H1 (cell line): ENCODE measurements around the gene CRYGD. TPM values are rescaled to one million over a fixed set of nuclear protein-coding genes. Genes with fewer than 3 reads are reported as not detected.
"Not testable (repeated sequence)": the region's sequence is repeated elsewhere in the genome, so short reads cannot be mapped to it uniquely, and the experiment has no call there.

ENCODE experiments used
- CTCF ChIA-PET: fragments of 300-600 bp; sonication (Branson Sonifier 250); formaldehyde crosslinking; loops from one replicate; lab custom pipeline; 2021; ENCODE audit not compliant: partially characterized antibody; lab: Charles Lee
- POLR2A ChIA-PET: fragments of 300-600 bp; sonication (Branson Sonifier 250); formaldehyde crosslinking; loops from one replicate; lab custom pipeline; 2021; ENCODE audit warnings: inconsistent platforms; ENCODE audit not compliant: partially characterized antibody; lab: Charles Lee
- DNase-seq, 2 experiments: peaks; one replicate each; pipeline versions ENCODE4 v3.0.0 to v3.0.0-alpha.2; 2010 to 2022; ENCODE audit warnings: low spot score in 2 of 2, low read depth in 1 of 2, mixed read lengths in 1 of 2
- FAIRE-seq: peaks from 2 replicates; lab custom pipeline; 2011; peaks lifted over from hg19 to GRCh38; lab: Jason Lieb, UNC
- H2AFZ ChIP-seq: 2 replicates; pipeline ENCODE4 v1.8.1; 2012; ENCODE audit warnings: low read length, inconsistent platforms
- H2AK5ac ChIP-seq: 2 replicates; pipeline ENCODE4 v1.6.1; 2013; ENCODE audit warnings: low read depth, low read length
- H2BK120ac ChIP-seq: replicated peaks from 2 replicates; pipeline ENCODE3; 2013; ENCODE audit warnings: low read depth, low read length, inconsistent platforms
- H2BK12ac ChIP-seq: 2 replicates; pipeline ENCODE4 v1.6.1; 2013; ENCODE audit warnings: low read depth, low read length
- H2BK15ac ChIP-seq: 2 replicates; pipeline ENCODE4 v1.6.1; 2013; ENCODE audit warnings: low read length
- H2BK20ac ChIP-seq: 2 replicates; pipeline ENCODE4 v1.6.1; 2013; ENCODE audit warnings: low read length
- H2BK5ac ChIP-seq: 2 replicates; pipeline ENCODE4 v1.6.1; 2013; ENCODE audit warnings: low read depth, low read length
- H3K14ac ChIP-seq: 2 replicates; pipeline ENCODE4 v1.6.1; 2013; ENCODE audit warnings: inconsistent platforms; ENCODE audit not compliant: insufficient read length
- H3K18ac ChIP-seq: 2 replicates; pipeline ENCODE4 v1.6.1; 2013; ENCODE audit warnings: low read length; ENCODE audit errors: extremely low read depth
- H3K23ac ChIP-seq: 2 replicates; pipeline ENCODE4 v1.6.1; 2013; ENCODE audit warnings: inconsistent platforms; ENCODE audit not compliant: insufficient read length
- H3K23me2 ChIP-seq: 2 replicates; pipeline ENCODE4 v1.6.1; 2013; ENCODE audit warnings: low read depth, low read length
- H3K27ac ChIP-seq: 2 replicates; pipeline ENCODE4 v1.6.1; 2011; ENCODE audit warnings: low read depth, low read length, inconsistent platforms
- H3K27me3 ChIP-seq, 4 experiments: replicated peaks in 1 of 4; 1 replicate in 1 of 4; 2 replicates in 3 of 4; pipeline versions ENCODE4 v1.6.1 to v1.8.1; 2011 to 2013; ENCODE audit warnings: low read length in 3 of 4, mild to moderate bottlenecking in 3 of 4, inconsistent platforms in 2 of 4, mixed read lengths in 2 of 4, moderate library complexity in 1 of 4; ENCODE audit not compliant: control insufficient read depth in 3 of 4, insufficient read depth in 3 of 4; ENCODE audit errors: extremely low read depth in 1 of 4
- H3K36me3 ChIP-seq, 4 experiments: 2 replicates each; pipeline versions ENCODE4 v1.6.1 to v1.8.1; 2011 to 2013; ENCODE audit warnings: mild to moderate bottlenecking in 4 of 4, low read length in 3 of 4, moderate library complexity in 2 of 4, control low read depth in 1 of 4, inconsistent platforms in 1 of 4; ENCODE audit not compliant: insufficient read depth in 4 of 4, control insufficient read depth in 2 of 4
- H3K4ac ChIP-seq: replicated peaks from 2 replicates; pipeline ENCODE3; 2013; ENCODE audit warnings: low read length, low read depth, mixed read lengths, inconsistent platforms; ENCODE audit not compliant: insufficient read length
- H3K4me1 ChIP-seq, 4 experiments: replicated peaks in 1 of 4; 1 replicate in 1 of 4; 2 replicates in 3 of 4; pipeline versions ENCODE4 v1.6.1 to v1.8.1; 2011 to 2013; ENCODE audit warnings: low read length in 3 of 4, inconsistent platforms in 2 of 4, mixed read lengths in 1 of 4; ENCODE audit not compliant: insufficient read depth in 4 of 4, control insufficient read depth in 3 of 4
- H3K4me2 ChIP-seq, 2 experiments: 2 replicates each; pipeline versions ENCODE4 v1.6.1 to v1.8.1; 2011 to 2013; ENCODE audit warnings: low read depth in 2 of 2, low read length in 2 of 2, control low read depth in 1 of 2, inconsistent platforms in 1 of 2, mild to moderate bottlenecking in 1 of 2; ENCODE audit not compliant: insufficient read depth in 1 of 2
- H3K4me3 ChIP-seq, 4 experiments: fragments of 200-600, 300-600 bp in 1 of 4; sonication (generic), shearing (Covaris generic), sonication (Bioruptor Twin) in 1 of 4; 2 replicates each; pipeline versions ENCODE4 v1.5.1 to v1.8.1; 2011 to 2016; ENCODE audit warnings: low read length in 4 of 4, low read depth in 3 of 4, control low read depth in 2 of 4, inconsistent platforms in 2 of 4, mild to moderate bottlenecking in 2 of 4, mixed read lengths in 1 of 4, moderate library complexity in 1 of 4; ENCODE audit not compliant: insufficient read depth in 2 of 4; ENCODE audit errors: extremely low read depth in 1 of 4
- H3K56ac ChIP-seq: replicated peaks from 2 replicates; pipeline ENCODE3; 2013; ENCODE audit warnings: low read depth, mild to moderate bottlenecking, mixed read lengths, low read length, inconsistent platforms; ENCODE audit not compliant: insufficient read length
- H3K79me1 ChIP-seq: 2 replicates; pipeline ENCODE4 v1.6.1; 2013; ENCODE audit warnings: low read depth, low read length, control low read depth
- H3K79me2 ChIP-seq, 2 experiments: 2 replicates each; pipeline versions ENCODE4 v1.6.1 to v1.8.1; 2012 to 2013; ENCODE audit warnings: low read length in 2 of 2, mild to moderate bottlenecking in 2 of 2, inconsistent platforms in 1 of 2; ENCODE audit not compliant: insufficient read depth in 2 of 2, control insufficient read depth in 1 of 2
- H3K9ac ChIP-seq, 4 experiments: replicated peaks in 1 of 4; 1 replicate in 1 of 4; 2 replicates in 3 of 4; pipeline versions ENCODE4 v1.6.1 to v1.8.1; 2011 to 2013; ENCODE audit warnings: low read depth in 3 of 4, low read length in 3 of 4, control low read depth in 2 of 4, mild to moderate bottlenecking in 2 of 4, moderate library complexity in 2 of 4, inconsistent platforms in 1 of 4; ENCODE audit errors: extremely low read depth in 1 of 4
- H3K9me3 ChIP-seq, 2 experiments: 2 replicates each; pipeline versions ENCODE4 v1.6.1 to v1.8.1; 2012 to 2013; ENCODE audit warnings: mild to moderate bottlenecking in 2 of 2, moderate library complexity in 2 of 2, control low read depth in 1 of 2, inconsistent platforms in 1 of 2, low read depth in 1 of 2, low read length in 1 of 2, mixed read lengths in 1 of 2; ENCODE audit not compliant: insufficient read depth in 2 of 2
- H4K20me1 ChIP-seq, 2 experiments: replicated peaks in 1 of 2; 2 replicates each; pipeline versions ENCODE3 to v1.8.1; 2011 to 2013; ENCODE audit warnings: inconsistent platforms in 2 of 2, low read length in 2 of 2, mild to moderate bottlenecking in 1 of 2; ENCODE audit not compliant: insufficient read depth in 2 of 2, control insufficient read depth in 1 of 2
- H4K5ac ChIP-seq: 2 replicates; pipeline ENCODE4 v1.6.1; 2013; ENCODE audit warnings: low read length, low read depth, mixed read lengths, inconsistent platforms; ENCODE audit not compliant: insufficient read length
- H4K8ac ChIP-seq: 2 replicates; pipeline ENCODE4 v1.8.0; 2013; ENCODE audit warnings: mild to moderate bottlenecking, moderate library complexity, low read length, inconsistent platforms; ENCODE audit not compliant: insufficient read depth; ENCODE audit errors: extremely low read depth
- H4K91ac ChIP-seq: replicated peaks from 2 replicates; pipeline ENCODE3; 2013; ENCODE audit warnings: low read length, mixed read lengths, inconsistent platforms; ENCODE audit not compliant: insufficient read length
- WGBS, 2 experiments: shearing (Covaris generic) in 1 of 2; methylation state at CpG; one replicate each; pipeline versions ENCODE4 v1.1.6 to v1.1.7; 2013 to 2015; ENCODE audit warnings: low lambda C conversion rate in 2 of 2, mixed read lengths in 2 of 2, inconsistent platforms in 1 of 2, low coverage in 1 of 2, missing lambda C conversion rate in 1 of 2; ENCODE audit not compliant: insufficient replicate concordance in 2 of 2, insufficient coverage in 1 of 2, insufficient read length in 1 of 2; ENCODE audit errors: extremely low coverage in 1 of 2, missing lambda C conversion rate in 1 of 2; 5-methylcytosine and 5-hydroxymethylcytosine counted together
- polyA plus RNA-seq, 7 experiments: library from polyadenylated mRNA; depleted of rRNA in 3 of 7; stranded (reverse) in 5 of 7; unstranded in 2 of 7; fragments of >200 nt in 5 of 7; fragments of 200-250 nt in 2 of 7; gene quantifications; 1 replicate in 5 of 7; 2 replicates in 1 of 7; 4 replicates in 1 of 7; pipeline versions ENCODE4 v1.2.1 to v1.2.3, GENCODE V29; 2011 to 2013; ENCODE audit warnings: missing spikeins in 2 of 7, mixed read lengths in 2 of 7
- total RNA-seq: library from RNA; stranded (reverse); fragmentation: NEBNext Ultra II Directional; extraction: Animal tissue kit (Norgen Biotek cat#: 25700); gene quantifications from 2 replicates; pipeline ENCODE4 v1.2.1, GENCODE V29; 2021

Gene CRYGD
- total and polyA plus RNA-seq, 2 of the 8 experiments (the other 6 are each of a cell fraction or from before 2014, with no cell fraction given): 2.9 to 7.1 TPM

- H3K18ac ChIP-seq, H2BK20ac ChIP-seq, H3K23ac ChIP-seq, H3K79me2 ChIP-seq, H2BK5ac ChIP-seq, H3K4me1 ChIP-seq, H3K27ac ChIP-seq, H3K79me1 ChIP-seq, H3K9ac ChIP-seq, DNase-seq, H2BK15ac ChIP-seq, H4K20me1 ChIP-seq, H3K36me3 ChIP-seq, H3K9me3 ChIP-seq, H3K27me3 ChIP-seq, H4K8ac ChIP-seq, POLR2A ChIA-PET, H3K23me2 ChIP-seq, H2BK12ac ChIP-seq, H3K4me3 ChIP-seq, H2AFZ ChIP-seq, H3K56ac ChIP-seq, H4K91ac ChIP-seq, H4K5ac ChIP-seq, FAIRE-seq, H3K14ac ChIP-seq, H2AK5ac ChIP-seq, H3K4me2 ChIP-seq, H3K4ac ChIP-seq, H2BK120ac ChIP-seq: not testable (repeated sequence)
- CTCF ChIA-PET: interaction anchor here (0.9 to 2.7 kb wide), 4 partner anchors 11 to 111 kb away, joined by 3 to 10 read pairs (median 4); no protein-coding TSS in a partner anchor
- WGBS, 2 experiments: 94% methylated on average over 7 of the region's 7 CpGs; no CpG with 5 or more reads in 1 of the 2 experiments
These were observed 14.0 kb upstream of the CRYGD start for GRCh38 chr2:208138334-208138733.
